HG03025 (cell line): ENCODE data around the gene FUT9.
"Not testable (repeated sequence)": the region's sequence is repeated elsewhere in the genome, so short reads cannot be mapped to it uniquely, and the experiment has no call there.

Experiments
- ATAC-seq: cut with Tn5 transposase; IDR thresholded peaks from one replicate; pipeline ENCODE4 v1.9.1; 2021; ENCODE audit warnings: mild to moderate bottlenecking, moderate library complexity; ENCODE audit not compliant: unreplicated experiment, low FRiP score

The FUT9 gene

GRCh38 chr6:96260787-96261430 is 245.1 kb downstream of the FUT9 start:
- not testable (repeated sequence) for ATAC-seq
